ENCODE measurements around the gene TINAG. TPM values are rescaled to one million over a fixed set of nuclear protein-coding genes. Genes with fewer than 3 reads are reported as not detected.
A peak's percentile ranks its signal among the peaks of the same experiment; 100 is the strongest.

Gene TINAG
- total and polyA plus RNA-seq, 2 of the 13 experiments (the other 11 are each of a cell fraction or from before 2014, with no cell fraction given) = 0.08 to 0.15 TPM

GRCh38 chr6:54307439-54307910 lies 766 bp upstream of the TINAG start (continued):
- TF ChIP-seq SKIL (CRISPR knock-in tag; IDR thresholded peaks at IDR 0.05; ENCODE audit: borderline replicate concordance) (no peak), ZNF747 (CRISPR knock-in tag; IDR thresholded peaks at IDR 0.05; ENCODE audit: borderline replicate concordance) (no peak), ATAD3A (CRISPR knock-in tag; IDR thresholded peaks at IDR 0.05) (no peak), BHLHE40 (IDR thresholded peaks at IDR 0.05; ENCODE audit: low read length) (no peak), SSRP1 (CRISPR knock-in tag; IDR thresholded peaks at IDR 0.05) (no peak), ZIK1 (CRISPR knock-in tag; IDR thresholded peaks at IDR 0.05; ENCODE audit: borderline replicate concordance, low read depth) (no peak), ZNF629 (CRISPR knock-in tag; conservative IDR thresholded peaks at IDR 0.05) (peak; percentile 80), ZZZ3 (CRISPR knock-in tag; IDR thresholded peaks at IDR 0.05; ENCODE audit: borderline replicate concordance) (no peak), MAF1 (CRISPR knock-in tag; IDR thresholded peaks at IDR 0.05; ENCODE audit: borderline replicate concordance) (no peak)

- Histone ChIP-seq H4K20me1 (ENCODE audit: insufficient read depth, low read length) (no peaks in the 10 kb centered on the region), H3K79me2 (ENCODE audit: insufficient read depth, low read length) (no peaks in the 10 kb centered on the region), H3K9ac (ENCODE audit: insufficient read depth, low read depth, low read length) (no peak overlapping the region), H3K36me3 (replicated peaks in 1 of 2; ENCODE audit: control insufficient read depth in 1 of 2, insufficient read depth in 2 of 2, low read length in 2 of 2) (no peaks in the 10 kb centered on the region), H3K27ac (ENCODE audit: extremely low read length, insufficient read depth, low read length) (no peak overlapping the region), H2AFZ (ENCODE audit: low read length) (no peak overlapping the region), H3K4me3 (replicated peaks in 1 of 3; ENCODE audit: insufficient read depth in 1 of 3, low read depth in 2 of 3, low read length in 3 of 3) (no peak overlapping the region), H3K4me1 (ENCODE audit: insufficient read depth, low read length) (peaks cover 22% of the 10 kb centered on the region), H3K9me3 (ENCODE audit: low read length) (no peaks in the 10 kb centered on the region), H3K27me3 (ENCODE audit: control insufficient read depth in 1 of 2, insufficient read depth in 2 of 2, low read length in 2 of 2) (no peaks in the 10 kb centered on the region), H3K4me2 (ENCODE audit: low read depth, low read length) (no peak overlapping the region)
- CTCF ChIA-PET (ENCODE audit: low intra/inter-chr PET ratio, low total read pairs) = no interaction called here
- no TSS peak for BruUV-seq (replicated peaks)
- FAIRE-seq (no peak), ATAC-seq (no peak), DNase-seq (ENCODE audit: low spot score) (no peak)
- intact Hi-C loops (cut with micrococcal nuclease; ENCODE audit: unreplicated experiment) (no loop called here), in situ Hi-C loops (cut with HindIII; ENCODE audit: extremely low pct_ligation_motif_present, low pct_unique_long_range_greater_than_20kb) (no loop called here)
- no peak for TF ChIP-seq E2F1 (CRISPR knock-in tag; IDR thresholded peaks at IDR 0.05)
- TF ChIP-seq EEA1 (CRISPR knock-in tag; IDR thresholded peaks at IDR 0.05; ENCODE audit: borderline replicate concordance) = no peak
- TF ChIP-seq KDM5B (CRISPR knock-in tag; IDR thresholded peaks at IDR 0.05; ENCODE audit: borderline replicate concordance) = no peak
- no peak for TF ChIP-seq CREBL2 (CRISPR knock-in tag; IDR thresholded peaks at IDR 0.05; ENCODE audit: borderline replicate concordance)
- no peak for TF ChIP-seq ZNF710 (CRISPR knock-in tag; IDR thresholded peaks at IDR 0.05; ENCODE audit: borderline replicate concordance)
- TF ChIP-seq SYNCRIP (IDR thresholded peaks at IDR 0.05; ENCODE audit: insufficient read depth, low read depth, low read length) = no peak
- TF ChIP-seq MED13 (CRISPR knock-in tag; IDR thresholded peaks at IDR 0.05) = no peak
- POLR2A ChIA-PET = no interaction called here
- WGBS (ENCODE audit: low lambda C conversion rate) = 80% methylated on average over 4 of the region's 4 CpGs
These were observed 710 bp downstream of the TINAG start for GRCh38 chr6:54308986-54309315.
